Activated B cell treated with CpG ODN at 0.5 μM for 24 hours (primary cell): ENCODE results near the gene RNF144A. TPM values are rescaled to one million over a fixed set of nuclear protein-coding genes. Genes with fewer than 3 reads are reported as not detected.
A peak's percentile ranks its signal among the peaks of the same experiment; 100 is the strongest.

Experiments used
- ATAC-seq: fragments of 200-7000 bp; cut with Tn5 transposase; one replicate; pipeline ENCODE4 v1.10.0; 2021; ENCODE audit warnings: low read depth, mild to moderate bottlenecking, moderate library complexity
- CTCF ChIA-PET: fragments of 350-600 bp; sonication (Branson Sonifier 250); formaldehyde crosslinking; loops from one replicate; lab custom pipeline; 2021; ENCODE audit warnings: antibody characterized with exemption; lab: Charles Lee
- POLR2A ChIA-PET: fragments of 350-600 bp; sonication (Branson Sonifier 250); formaldehyde crosslinking; loops from one replicate; lab custom pipeline; 2021; ENCODE audit warnings: antibody characterized with exemption; lab: Charles Lee
- DNase-seq: peaks from one replicate; pipeline ENCODE4 v3.0.0; 2022
- H3K27ac Mint-ChIP-seq: one replicate; pipeline ENCODE4 v1.8.0; 2020; ENCODE audit warnings: mixed read lengths
- H3K27me3 Mint-ChIP-seq: one replicate; pipeline ENCODE4 v1.8.0; 2021; ENCODE audit warnings: mixed read lengths
- H3K36me3 Mint-ChIP-seq: one replicate; pipeline ENCODE4 v1.8.0; 2021; ENCODE audit warnings: low read depth, mixed read lengths
- H3K4me1 Mint-ChIP-seq: one replicate; pipeline ENCODE4 v1.8.0; 2021; ENCODE audit warnings: mixed read lengths
- H3K4me3 Mint-ChIP-seq: one replicate; pipeline ENCODE4 v1.8.0; 2020; ENCODE audit warnings: mild to moderate bottlenecking, mixed read lengths
- H3K9me3 Mint-ChIP-seq: one replicate; pipeline ENCODE4 v1.8.0; 2020; ENCODE audit warnings: mixed read lengths
- CTCF ChIP-seq: fragments of 200-600 bp; IDR thresholded peaks from one replicate; pipeline ENCODE4 v1.8.0; 2022; ENCODE audit warnings: antibody characterized with exemption, mild to moderate bottlenecking
- intact Hi-C: fragments of 100-400 bp; cut with micrococcal nuclease; formaldehyde crosslinking; loops from one replicate; pipeline ENCODE4 v1.15.1; 2024
- total RNA-seq: library from RNA; stranded (reverse); gene quantifications from 2 replicates; pipeline ENCODE4 v1.2.3, GENCODE V29; 2022

The RNF144A gene
- total RNA-seq, 1 donor from 2014 or later = 0.89 TPM

GRCh38 chr2:6877402-6878304, 39.6 kb upstream of the RNF144A start, which contains the start of gene RSAD2:
Gene RSAD2 (plus strand): TSS chr2:6877777. CDS start chr2:6877801, 24 bp downstream.
- intact Hi-C loops = loop anchor here (1.0 to 5.0 kb wide), 2 partner anchors 11 to 40 kb away; partner anchors contain the start of gene RNF144A
- ChIA-PET POLR2A (no interaction called here), CTCF (interaction anchor here (0.8 to 1.6 kb wide), 3 partner anchors 11 to 19 kb away, joined by 3 to 7 read pairs (median 4); partner anchors contain the start of gene CMPK2)
- TF ChIP-seq CTCF = no peak
- ATAC-seq = peak; percentile 83
- Mint-ChIP-seq H3K4me1 (peaks cover 30% of the 10 kb centered on the region), H3K4me3 (peak within 1 kb of the TSS; percentile 80), H3K36me3 (no peaks in the 10 kb centered on the region), H3K9me3 (no peaks in the 10 kb centered on the region), H3K27ac (no peak within 1 kb of the TSS), H3K27me3 (peaks cover 4% of the 10 kb centered on the region)
- DNase-seq = no peak

- no peak for ATAC-seq
- no peaks in the 10 kb centered on the region for H3K36me3 Mint-ChIP-seq
Observed at GRCh38 chr2:6878549-6878948, 38.7 kb upstream of the RNF144A start.

GRCh38 chr2:6879011-6879410, 38.2 kb upstream of the RNF144A start:
- Mint-ChIP-seq H3K27ac (no peak overlapping the region), H3K9me3 (no peaks in the 10 kb centered on the region), H3K4me3 (no peak overlapping the region), H3K36me3 (no peaks in the 10 kb centered on the region), H3K27me3 (peaks cover 4% of the 10 kb centered on the region), H3K4me1 (peaks cover 21% of the 10 kb centered on the region)
- ChIA-PET POLR2A (interaction anchor here (0.8 kb wide), 1 partner anchor 1900 kb away, joined by 3 read pairs; no protein-coding TSS in a partner anchor), CTCF (no interaction called here)
- DNase-seq (no peak), ATAC-seq (no peak)
- TF ChIP-seq CTCF = no peak
- intact Hi-C loops = loop anchor here (5.0 kb wide), 1 partner anchor 38 kb away; the partner anchor contains the start of gene RNF144A

More at GRCh38 chr2:6878549-6878948, 38.7 kb upstream of the RNF144A start:
- peaks cover 4% of the 10 kb centered on the region for H3K27me3 Mint-ChIP-seq
- no peak for TF ChIP-seq CTCF
- no peak overlapping the region for H3K4me3 Mint-ChIP-seq
- H3K27ac Mint-ChIP-seq = no peak overlapping the region
- no peak for DNase-seq
- ChIA-PET CTCF (interaction anchor here (0.8 kb wide), 1 partner anchor 18 kb away, joined by 3 read pairs; no protein-coding TSS in a partner anchor), POLR2A (no interaction called here)
- intact Hi-C loops = loop anchor here (5.0 kb wide), 1 partner anchor 39 kb away; the partner anchor contains the start of gene RNF144A
- no peaks in the 10 kb centered on the region for H3K9me3 Mint-ChIP-seq
- H3K4me1 Mint-ChIP-seq = peaks cover 21% of the 10 kb centered on the region

GRCh38 chr2:6880200-6880733, 36.9 kb upstream of the RNF144A start:
- no peak for DNase-seq
- ChIA-PET CTCF (no interaction called here), POLR2A (no interaction called here)
- H3K27me3 Mint-ChIP-seq = peaks cover 4% of the 10 kb centered on the region
- no peak for ATAC-seq
- no peak for TF ChIP-seq CTCF
- H3K9me3 Mint-ChIP-seq = no peaks in the 10 kb centered on the region
- no peak overlapping the region for H3K4me3 Mint-ChIP-seq
- no peaks in the 10 kb centered on the region for H3K36me3 Mint-ChIP-seq
- H3K4me1 Mint-ChIP-seq = peaks cover 21% of the 10 kb centered on the region
- intact Hi-C loops = no loop called here
- no peak overlapping the region for H3K27ac Mint-ChIP-seq

GRCh38 chr2:6881046-6881445, 36.2 kb upstream of the RNF144A start:
- no peak for ATAC-seq
- H3K9me3 Mint-ChIP-seq = no peaks in the 10 kb centered on the region
- no peak for TF ChIP-seq CTCF
- H3K4me1 Mint-ChIP-seq = peaks cover 21% of the 10 kb centered on the region
- ChIA-PET POLR2A (no interaction called here), CTCF (no interaction called here)
- DNase-seq = no peak
- no peaks in the 10 kb centered on the region for H3K36me3 Mint-ChIP-seq
- peaks cover 4% of the 10 kb centered on the region for H3K27me3 Mint-ChIP-seq
- no peak overlapping the region for H3K27ac Mint-ChIP-seq
- no peak overlapping the region for H3K4me3 Mint-ChIP-seq
- intact Hi-C loops = no loop called here
